Dermis blood vessel endothelial cell (primary cell): Measurements from ENCODE around the gene KCNMA1. TPM values are rescaled to one million over a fixed set of nuclear protein-coding genes. Genes with fewer than 3 reads are reported as not detected.
A peak's percentile ranks its signal among the peaks of the same experiment; 100 is the strongest.
"Not testable (repeated sequence)": the region's sequence is repeated elsewhere in the genome, so short reads cannot be mapped to it uniquely, and the experiment has no call there.

Experiments used
- DNase-seq: peaks from one replicate; pipeline ENCODE4 v3.0.0; 2010
- total RNA-seq: library from RNA; depleted of rRNA; stranded (reverse); fragments of >200 nt; gene quantifications from 2 replicates; pipeline ENCODE4 v1.2.3, GENCODE V29; 2014

Gene KCNMA1
- total RNA-seq, 1 donor from 2014 or later, result under 0.01 TPM

DNA sequence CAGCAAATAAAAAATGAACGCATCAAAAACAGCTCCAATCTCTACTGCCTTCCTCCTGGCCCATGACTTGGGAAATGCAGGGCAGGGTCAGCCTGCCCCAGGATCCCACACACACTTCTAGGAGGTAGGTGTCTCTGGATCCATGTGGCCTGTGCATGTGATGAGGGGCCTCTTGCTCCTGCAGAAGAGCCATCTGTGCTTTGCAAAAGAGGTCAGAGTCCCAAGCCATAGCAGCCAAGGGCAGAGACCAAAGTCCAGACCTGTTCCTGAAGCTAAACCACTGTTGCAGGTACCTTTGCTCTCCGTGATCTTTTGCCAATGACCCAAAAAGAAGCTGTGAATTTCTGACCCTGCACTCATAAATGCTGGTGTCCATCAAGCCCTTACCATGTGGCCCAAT, 57.1 kb downstream of the KCNMA1 start:
- DNase-seq, result no peak

DNA sequence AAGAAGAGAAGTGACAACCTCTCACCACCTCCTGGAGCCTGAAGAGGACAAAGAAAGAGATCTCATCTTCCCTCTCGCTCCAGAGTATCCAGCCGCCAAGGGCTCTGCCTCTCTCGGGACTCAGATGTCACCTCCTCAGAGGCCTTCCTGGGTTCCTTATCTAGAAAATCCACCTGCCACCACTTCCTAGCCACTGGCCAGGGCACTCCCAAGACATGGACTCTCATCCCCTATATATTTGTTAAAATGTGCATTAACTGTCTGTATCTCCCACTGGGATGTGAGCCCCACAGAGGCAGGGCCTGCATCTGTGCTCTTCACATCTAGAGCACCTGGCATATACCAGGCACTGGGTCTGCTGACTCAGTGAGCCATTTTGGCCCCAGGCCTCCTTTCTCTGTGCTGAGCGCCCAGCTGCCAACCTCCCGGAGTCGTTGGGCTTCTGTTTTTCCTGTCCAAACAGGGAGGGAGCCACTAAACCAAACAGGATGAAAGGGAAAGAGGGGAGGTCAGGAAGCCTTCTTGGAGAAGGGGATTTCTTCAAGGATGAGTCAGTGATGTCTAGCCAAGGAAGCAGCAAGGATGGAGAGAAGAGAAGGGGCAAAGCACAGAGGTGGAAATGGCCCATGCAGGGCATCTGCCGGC, 58.9 kb downstream of the KCNMA1 start:
- DNase-seq, result peak; percentile 15

DNA sequence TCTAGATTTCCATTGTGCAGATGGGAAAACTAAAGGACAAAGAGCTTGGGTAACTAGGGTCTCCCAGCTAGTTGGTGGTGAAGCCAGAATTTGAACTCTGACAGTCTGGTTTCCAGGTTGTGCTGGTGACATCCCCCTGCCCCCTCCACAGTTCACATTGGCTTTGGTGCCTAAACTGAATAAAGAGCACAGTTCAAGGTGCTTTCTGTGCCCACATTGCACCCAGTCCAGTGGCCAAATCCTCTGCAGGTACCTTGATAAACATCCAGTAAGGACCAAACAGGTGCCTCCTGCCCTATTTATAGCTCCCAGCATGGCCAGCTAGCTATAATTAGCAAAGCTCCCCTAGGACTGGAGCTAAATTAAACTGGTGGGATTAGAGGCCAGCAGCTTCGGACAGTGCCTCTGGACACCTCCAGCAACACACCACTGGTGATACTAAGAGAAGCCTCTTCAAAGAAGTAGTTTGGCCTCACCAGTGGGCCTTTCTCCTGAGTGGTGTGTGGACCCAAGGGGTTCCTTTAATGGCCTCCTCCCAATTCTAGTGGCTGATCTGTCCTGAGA, 59.9 kb downstream of the KCNMA1 start:
- DNase-seq, result no peak

DNA sequence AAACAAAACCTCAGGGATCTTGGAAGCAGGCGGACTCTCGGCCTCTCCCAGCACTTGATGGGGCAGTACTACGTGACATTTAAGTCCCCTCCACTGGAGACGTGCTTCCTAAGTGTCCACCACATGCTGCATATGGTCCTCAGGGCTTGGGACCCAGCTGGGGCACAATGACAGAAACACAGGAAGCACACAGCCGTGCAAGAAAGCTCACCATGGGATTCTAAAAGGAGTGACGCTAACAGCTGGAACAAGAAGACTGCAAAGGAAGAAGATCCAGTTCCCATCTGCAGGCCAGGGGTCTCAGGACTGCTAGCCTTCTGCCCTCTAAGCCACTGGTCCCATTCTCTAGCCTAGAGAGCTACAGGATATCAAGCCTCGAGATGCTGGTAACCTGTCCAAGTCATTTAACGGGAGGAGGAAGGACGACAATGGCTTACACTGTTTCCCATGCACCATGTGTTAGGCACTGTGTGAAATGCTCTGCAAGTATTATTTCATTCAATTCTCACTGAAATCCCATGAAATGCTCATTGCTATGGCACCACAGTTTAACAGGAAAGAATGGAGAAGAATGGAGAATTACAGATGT, 61.1 kb downstream of the KCNMA1 start:
- no peak for DNase-seq

DNA sequence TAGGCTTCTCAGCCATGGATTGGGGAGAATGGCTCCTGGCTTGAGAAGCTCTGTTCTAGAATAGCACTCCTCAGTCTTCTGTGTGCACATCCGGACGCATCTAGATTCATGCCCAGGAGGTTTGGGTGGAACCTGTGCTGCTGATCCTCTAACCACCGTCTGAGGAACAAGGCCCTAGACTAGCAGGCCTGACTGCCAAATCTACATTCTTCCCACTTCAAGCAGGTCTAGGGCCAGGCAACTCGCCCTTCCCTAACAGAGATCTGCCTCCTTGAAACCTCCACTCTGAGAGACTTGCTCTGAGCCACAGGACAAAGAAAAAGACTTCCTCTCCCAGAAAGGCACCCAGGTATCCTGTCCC, 61.6 kb downstream of the KCNMA1 start:
- no peak for DNase-seq

DNA sequence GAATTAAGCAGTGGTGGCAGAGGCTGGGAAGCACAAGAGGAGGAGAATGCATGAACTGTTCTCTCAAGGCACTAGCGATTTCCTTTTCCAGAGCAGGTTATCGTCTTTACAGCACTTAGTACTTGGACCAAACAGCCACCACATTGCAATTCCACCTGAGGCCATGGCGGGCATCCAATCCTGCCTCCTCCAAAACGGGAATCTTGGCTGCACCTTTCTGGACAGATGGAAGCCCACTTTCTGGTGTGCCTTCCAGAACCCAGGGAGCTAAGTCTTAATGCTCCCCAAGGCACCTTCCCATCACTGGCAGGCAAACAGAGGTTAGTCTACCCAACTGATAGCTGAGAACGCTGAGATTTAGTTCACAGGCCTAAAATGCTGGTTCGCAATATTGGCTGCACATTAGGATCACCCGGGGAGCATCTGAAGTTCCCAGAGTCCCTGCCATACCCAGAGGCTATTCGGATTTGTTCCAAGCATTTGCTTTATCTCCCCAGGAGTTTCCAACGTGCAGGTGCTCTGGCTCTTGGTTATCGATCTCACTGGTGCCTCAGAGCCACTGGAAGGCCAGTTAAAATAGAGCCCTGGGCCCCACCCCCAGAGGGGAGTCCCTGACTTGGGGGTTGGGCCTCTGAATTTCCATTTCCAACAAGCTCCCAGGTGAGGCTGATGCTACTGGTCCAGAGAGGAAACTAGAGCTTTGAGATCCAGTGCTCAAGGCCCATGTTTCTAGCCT, 62.2 kb downstream of the KCNMA1 start:
- no peak for DNase-seq

DNA sequence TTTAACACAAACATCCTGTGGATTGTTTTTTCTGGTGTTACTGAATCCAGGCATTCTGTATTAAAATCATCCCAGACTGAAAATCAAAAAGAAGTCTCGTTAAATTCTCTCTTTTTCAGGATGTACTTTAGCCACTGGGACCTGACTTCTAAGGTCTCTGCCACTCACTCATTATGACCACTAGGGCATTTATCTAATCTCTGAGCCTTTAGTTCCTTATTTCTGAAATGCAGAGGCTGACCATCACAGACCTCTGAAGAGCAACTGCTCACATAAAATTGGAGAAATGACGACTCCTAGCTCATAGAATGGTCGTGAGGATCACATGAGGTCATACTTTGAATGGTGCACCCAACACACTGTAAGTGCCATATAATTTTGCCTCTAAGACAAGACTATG, 63.2 kb downstream of the KCNMA1 start:
- no peak for DNase-seq

DNA sequence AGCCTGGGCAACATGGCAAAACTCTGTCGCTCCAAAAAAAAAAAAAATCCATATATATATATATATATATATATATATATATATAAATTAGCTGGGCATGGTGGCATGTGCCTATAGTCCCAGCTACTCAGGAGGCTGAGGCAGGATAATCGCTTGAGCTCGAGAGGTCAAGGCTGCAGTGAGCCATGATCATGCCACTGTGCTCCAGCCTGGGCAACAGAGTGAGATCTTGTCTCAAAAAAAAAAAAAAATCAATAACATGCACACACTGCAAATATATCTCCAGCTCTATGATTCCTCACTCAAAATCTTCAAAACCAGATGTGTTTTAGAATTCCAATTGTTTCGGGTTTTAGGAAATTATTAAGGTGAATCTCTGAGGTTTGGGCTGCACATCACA, 65.1 kb downstream of the KCNMA1 start:
- DNase-seq, result not testable (repeated sequence)

DNA sequence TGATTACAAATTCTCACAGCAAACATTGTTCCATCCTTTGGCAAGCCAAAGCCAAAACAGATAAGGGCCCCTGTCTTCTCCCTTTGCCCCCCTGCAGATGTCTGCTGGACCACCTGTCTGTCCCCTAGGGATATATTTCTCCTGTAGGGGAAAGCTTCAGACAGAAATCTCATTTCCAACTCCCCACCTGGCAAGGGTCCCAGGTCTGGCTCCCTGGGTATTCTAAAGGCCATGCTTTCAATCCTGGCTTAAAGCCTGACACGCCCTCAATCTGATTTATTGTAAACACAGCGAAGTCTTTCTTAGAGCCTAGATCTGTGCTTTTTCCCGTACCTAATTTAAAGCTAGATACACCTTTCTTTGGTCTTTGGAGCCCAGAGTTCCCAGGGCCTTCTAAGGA, 66.1 kb downstream of the KCNMA1 start:
- DNase-seq, result no peak

DNA sequence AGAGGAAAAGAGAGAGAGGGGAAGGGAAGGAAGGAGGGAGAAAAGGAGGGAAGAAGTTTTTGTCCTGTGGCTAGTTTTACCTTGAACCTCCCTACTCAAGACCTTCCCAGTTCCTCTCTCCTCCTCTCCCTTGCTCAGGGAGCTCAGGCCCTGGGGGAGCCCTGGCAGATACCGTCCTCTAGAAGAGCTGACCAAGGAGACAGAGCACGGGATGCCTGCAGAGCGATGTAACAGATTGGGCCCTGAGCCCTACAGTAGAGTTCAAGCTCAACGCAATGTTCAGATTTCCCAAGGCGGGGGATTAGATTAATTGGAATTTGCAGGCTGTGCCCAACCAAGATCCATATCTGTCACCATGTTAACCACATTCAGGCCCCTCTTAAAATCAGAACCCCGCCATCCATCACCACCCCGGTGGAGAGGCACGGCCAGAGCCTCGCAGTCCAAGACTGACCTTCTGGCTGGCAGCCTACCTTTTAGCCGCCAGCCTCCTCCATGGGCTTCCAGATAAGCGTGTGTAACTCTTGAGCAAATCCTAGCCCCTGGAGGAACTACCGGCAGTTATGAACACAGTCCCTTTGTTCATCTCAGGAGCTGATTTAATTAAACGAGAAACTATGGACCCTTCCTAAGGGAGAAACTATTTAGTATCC, 70.6 kb downstream of the KCNMA1 start:
- DNase-seq, result no peak

DNA sequence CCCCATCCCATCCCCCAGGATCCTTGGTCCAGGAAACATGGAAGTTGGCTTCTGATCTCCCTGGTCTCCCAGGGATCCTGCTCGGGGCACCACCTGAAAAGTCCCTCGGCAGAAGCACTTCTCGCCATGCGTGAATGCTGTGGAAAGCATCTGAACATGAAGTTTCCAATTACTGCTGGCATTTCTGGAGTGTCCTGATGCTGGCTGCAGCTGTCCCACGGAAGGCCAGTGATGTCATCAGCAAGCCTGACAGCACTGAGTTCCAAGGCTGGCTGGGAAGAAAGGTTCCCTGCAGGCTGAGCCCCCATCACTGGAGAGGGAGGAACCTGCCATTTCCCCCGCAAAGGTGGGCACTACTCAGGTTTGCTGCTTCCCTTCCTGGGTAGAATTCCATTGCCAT, 71.4 kb downstream of the KCNMA1 start:
- no peak for DNase-seq

DNA sequence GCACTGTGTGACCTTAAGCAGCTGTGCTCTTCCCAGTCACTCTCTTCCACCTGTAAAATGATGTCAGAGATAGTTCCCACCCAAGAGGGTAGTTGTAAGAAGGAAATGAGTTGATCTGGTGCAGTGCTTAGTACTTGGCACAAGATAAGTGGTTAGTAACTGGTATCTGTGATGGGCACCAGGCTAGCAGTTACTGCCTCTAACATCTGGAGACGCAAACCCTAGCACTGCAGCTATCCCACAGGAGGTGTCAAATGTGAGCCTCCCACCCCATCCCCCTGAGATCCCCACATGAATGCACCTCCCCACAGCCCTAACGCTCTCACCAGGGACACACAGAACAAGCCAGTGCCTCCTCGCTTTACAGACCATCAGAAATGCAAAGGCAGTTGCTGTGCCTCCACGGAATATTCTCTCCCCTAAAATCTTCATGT, 72.0 kb downstream of the KCNMA1 start:
- no peak for DNase-seq

DNA sequence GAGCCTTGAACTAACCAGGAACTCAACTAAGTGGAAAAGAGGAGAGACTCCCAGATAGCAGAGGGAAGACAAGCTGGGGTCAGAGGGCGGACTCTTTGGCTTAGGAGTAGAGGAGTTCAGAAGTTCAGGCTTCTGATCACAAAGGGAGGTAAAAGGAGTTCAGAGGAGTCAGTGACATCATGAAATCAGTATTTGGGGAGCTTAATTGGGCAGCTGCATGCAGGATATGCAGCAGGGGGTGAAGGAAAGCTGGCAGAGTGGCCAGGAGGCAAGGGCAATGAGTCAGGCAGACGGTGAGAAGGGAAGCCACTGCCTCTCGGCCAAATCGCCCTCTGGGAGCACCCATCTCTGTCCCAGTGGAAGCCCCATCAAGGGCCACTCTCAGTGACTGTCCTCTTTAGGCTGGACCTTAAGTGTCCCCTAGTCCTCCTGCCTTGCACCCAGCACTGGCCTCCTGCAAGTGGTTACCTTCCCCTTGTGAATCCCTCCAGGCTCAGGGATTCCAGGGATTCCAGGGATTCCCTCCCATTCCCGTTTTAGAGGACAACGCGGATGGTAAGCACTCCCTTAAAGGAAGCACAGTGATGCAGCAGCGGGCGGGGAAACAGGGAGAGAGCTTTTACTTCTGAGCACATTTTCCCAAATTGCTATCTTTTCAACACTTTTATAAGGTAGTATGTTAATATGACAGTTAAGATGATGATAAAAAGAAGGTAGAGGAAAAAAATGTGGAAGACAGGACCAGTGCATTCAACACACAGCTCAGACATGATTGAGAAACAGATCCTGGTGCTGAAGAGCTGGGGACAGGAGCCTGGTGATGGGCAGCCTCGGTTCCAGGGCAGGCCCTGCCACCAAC, 72.6 kb downstream of the KCNMA1 start:
- DNase-seq, result no peak

DNA sequence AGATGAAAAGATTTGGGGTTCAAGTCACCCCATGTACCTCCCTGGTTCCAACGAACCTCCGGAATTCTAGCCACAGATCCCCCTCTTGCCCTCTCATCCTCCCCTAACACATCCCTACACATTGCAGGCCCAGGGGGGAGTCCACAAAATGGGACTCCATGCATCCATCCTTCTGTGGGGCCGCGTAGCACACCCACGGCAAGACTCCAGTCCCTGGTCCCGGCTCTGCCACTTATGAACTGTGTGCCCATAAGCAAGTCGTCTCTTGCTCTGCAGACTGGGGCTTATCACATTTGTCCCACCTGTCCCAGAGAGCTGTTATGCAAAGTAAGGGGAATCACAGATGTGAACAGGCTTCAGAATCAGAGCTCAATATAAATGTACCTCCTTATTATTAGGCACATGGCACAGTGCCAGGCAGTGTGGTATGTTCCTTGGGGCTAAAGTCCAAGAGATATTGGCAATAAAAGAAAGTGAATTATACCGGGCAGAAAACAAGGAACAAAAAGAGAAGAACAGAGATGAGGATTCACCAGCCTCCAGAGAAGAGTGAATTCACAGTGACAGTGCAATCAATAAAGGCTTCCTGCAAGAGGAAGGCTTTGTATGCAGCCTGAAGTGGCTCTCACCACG, 73.9 kb downstream of the KCNMA1 start:
- DNase-seq, result no peak

DNA sequence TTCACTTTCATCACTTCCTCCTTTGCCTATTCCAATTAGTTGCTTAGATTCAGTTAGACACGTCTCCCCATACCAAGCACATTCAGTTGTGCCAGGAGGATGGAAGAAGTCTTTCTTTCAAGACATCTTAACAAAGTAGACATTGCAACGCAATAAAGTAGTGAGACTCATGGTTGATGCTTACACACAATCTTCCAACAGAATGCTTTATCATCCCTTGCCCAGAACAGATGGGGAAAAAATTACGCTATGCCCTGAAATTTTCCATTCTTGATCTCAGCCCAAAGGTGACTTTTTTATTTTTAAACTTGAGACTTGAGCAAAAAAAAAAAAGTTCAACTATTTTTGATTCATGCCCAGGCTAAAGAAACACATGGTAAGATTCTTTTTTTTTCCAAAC, 74.9 kb downstream of the KCNMA1 start:
- no peak for DNase-seq

DNA sequence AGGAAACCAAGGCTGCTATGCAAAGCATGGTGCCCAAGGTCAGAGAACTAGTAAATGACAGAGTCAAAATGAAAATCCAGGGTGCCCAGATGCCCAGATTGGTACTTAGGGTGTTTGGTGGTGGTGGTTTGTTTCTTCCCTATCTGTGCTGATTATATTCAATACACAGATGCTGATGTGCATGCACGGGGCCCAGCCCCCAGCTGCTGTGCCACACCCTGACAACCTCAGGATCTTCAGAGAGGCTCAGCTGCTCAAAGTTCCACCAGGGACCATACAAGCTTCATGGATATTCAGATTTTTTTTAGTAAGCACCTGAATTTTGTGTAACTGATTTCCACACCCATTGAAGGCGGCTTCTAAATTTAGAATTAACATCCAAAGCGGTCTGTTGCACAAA, 75.6 kb downstream of the KCNMA1 start:
- no peak for DNase-seq

DNA sequence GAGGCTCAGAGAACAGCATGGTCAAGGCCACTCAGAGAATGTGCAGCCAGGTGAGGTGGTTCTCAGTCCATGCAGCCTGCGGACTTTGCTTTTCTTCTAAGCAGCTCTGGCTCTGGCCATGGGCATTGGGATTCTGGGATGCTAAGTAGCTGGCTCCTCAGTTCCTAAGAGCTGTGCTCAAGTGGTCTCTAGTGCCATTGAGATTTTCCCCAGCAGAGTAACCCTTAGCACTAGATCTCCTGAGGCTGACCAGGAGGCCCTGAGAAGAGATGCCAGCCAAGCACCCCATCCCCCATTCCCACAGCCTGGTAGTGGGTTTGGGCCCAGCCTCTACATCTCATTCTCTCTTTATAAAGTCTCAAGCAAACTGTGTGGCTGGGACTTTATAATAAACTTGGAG, 77.1 kb downstream of the KCNMA1 start:
- no peak for DNase-seq

DNA sequence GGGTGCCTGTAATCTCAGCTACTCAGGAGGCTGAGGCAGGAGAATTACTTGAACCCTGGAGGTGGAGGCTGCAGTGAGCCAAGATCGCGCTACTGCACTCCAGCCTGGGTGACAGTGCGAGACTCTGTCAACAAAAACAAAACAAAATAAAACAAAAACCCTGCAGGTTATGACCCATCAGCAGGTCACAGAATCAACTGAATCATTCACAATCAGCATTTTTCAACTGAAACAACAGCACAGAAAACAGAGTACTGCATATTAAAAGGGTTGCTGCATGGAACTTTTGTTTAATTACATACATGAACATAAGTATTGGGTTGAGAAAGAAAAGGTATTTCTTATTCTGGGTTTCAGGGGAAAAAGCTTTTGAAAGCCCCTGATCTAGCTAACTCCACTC, 77.6 kb downstream of the KCNMA1 start:
- DNase-seq, result no peak

DNA sequence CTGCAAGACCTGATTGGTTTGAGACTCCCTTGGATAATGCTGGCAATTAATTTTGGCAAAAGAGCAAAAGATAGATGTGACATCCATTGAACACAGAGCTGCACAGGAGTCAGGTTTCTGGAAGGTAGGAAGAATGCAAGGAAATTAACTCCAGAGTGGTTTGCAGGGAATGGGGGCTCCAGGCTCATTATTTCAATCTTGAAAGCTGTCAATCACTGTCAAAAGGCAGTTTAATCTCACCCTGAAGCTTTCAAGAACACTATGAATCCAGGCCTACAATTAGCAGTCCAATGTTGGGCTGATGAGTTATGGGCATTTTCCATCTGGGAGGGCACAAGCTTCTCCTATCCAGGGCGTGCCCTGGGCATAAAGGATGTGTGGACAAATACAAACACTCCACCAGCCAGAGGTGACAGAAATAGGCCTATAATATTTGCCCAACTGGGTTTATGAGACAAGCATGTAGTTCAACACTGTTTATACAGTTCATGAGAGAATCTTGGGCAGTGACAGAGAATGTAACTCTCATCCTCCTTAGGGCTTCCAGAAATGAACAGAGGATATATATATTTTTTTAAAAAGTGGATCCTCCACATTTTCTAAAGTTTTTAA, 80.5 kb downstream of the KCNMA1 start:
- no peak for DNase-seq

DNA sequence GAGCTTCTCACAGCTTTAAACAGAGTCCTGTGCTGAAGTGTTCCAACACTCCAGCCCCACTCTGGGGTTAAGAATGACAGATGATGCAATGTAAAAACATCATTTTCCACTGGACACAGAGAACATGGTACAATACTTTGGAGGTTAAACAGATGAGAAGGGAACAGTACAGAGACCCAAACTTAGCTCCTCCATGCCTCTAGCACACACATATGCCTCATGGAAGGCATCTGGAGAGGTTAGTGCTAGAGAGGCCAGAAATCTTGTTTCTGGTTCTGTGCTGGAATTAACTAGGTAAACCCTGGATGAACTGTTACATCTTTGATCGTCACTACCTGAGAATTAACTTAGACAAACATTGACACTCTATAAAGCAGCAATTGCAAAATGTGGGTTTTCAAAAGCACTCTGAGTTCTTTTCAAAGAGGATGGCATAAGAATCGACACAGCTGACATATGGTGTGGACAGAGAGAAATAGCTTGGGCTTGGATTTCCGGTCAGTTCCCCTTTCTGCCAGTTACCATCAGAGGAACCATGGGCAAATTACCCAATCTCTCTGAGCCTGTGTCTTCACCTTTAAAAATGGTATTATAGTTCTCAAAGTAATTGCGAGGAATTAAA, 81.9 kb downstream of the KCNMA1 start:
- DNase-seq, result no peak

DNA sequence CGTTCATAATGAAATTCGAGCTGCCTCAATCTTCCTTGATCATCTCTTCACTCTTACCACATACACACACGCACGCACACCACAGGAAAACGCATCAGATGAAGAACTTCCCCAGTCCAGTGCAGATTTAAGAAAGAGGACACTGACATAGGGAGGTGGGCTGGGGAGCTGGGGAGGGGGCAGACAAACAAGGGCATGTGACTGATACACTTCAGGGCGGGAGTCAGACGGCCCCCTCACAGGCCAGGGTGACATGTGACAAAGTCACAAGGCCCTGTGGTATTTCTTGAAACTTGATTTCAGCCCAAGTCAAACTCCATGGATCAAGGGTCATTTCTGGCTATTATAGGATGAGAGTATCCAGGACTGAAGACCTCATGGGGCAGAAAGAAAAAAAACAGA, 82.6 kb downstream of the KCNMA1 start:
- no peak for DNase-seq
